Testis (tissue), 3 donors: ENCODE results near the gene CXXC5. TPM values are rescaled to one million over a fixed set of nuclear protein-coding genes. Genes with fewer than 3 reads are reported as not detected.

Source experiments
- DNase-seq: peaks from one replicate; pipeline ENCODE4 v3.0.0-alpha.2; 2019
- H3K27ac ChIP-seq, 2 donors: fragments of 200-600 bp; sonication (generic); one replicate each; pipeline ENCODE4 v1.5.1; 2019
- H3K27me3 ChIP-seq: fragments of 200-600 bp; sonication (generic); one replicate; pipeline ENCODE4 v1.5.1; 2019
- H3K36me3 ChIP-seq: fragments of 200-600 bp; sonication (generic); one replicate; pipeline ENCODE4 v1.5.1; 2017; ENCODE audit warnings: low read depth; ENCODE audit errors: missing control alignments
- H3K4me1 ChIP-seq: fragments of 200-600 bp; sonication (generic); one replicate; pipeline ENCODE4 v1.5.1; 2019
- H3K4me3 ChIP-seq, 2 donors: fragments of 200-600 bp; sonication (generic); one replicate each; pipeline ENCODE4 v1.5.1; 2017 to 2019
- H3K9me3 ChIP-seq: fragments of 200-600 bp; sonication (generic); one replicate; pipeline ENCODE4 v1.5.1; 2017
- POLR2A ChIP-seq: fragments of 450-650 bp; IDR thresholded peaks from one replicate; pipeline ENCODE4 v1.6.1; 2017; ENCODE audit warnings: antibody characterized with exemption, mild to moderate bottlenecking, moderate library complexity
- WGBS, 2 donors: methylation state at CpG; one replicate each; pipeline ENCODE4 v1.1.5; 2018; 5-methylcytosine and 5-hydroxymethylcytosine counted together
- intact Hi-C: fragments of 100-400 bp; cut with DNase I; formaldehyde crosslinking; loops from one replicate; pipeline ENCODE4 v1.15.1; 2023; ENCODE audit warnings: low total_unique reads
- polyA plus RNA-seq: library from polyadenylated mRNA; stranded (reverse); fragments of 350-450 nt; fragmentation: Illumina TruSeq; extraction: RNeasy Lipid Tissue Mini Kit (QIAGEN cat#74804); gene quantifications from one replicate; pipeline ENCODE4 v1.2.3, GENCODE V29; 2014; ENCODE audit warnings: low read depth, low replicate concordance; ENCODE audit not compliant: insufficient read depth
- small RNA-seq, 2 donors: library from RNA; depleted of rRNA; stranded (forward); fragments of <200 nt; gene quantifications; one replicate each; pipeline ENCODE3, GENCODE V24; 2016
- total RNA-seq, 2 donors: library from RNA; depleted of rRNA; stranded (reverse); fragments of >200 nt; gene quantifications; one replicate each; pipeline ENCODE4 v1.2.3, GENCODE V29; 2016
- TF ChIP-seq, protein P1 (sequence below), 3 experiments: fragments of 450-650 bp in 2 of 3; fragments of 200-600 bp in 1 of 3; sonication (generic) in 1 of 3; IDR thresholded peaks; one replicate each; pipeline ENCODE4 v1.5.1; 2016 to 2019; ENCODE audit warnings: antibody characterized with exemption in 3 of 3, mild to moderate bottlenecking in 2 of 3, moderate library complexity in 1 of 3

CXXC5 gene
- total and polyA plus RNA-seq, 3 donors from 2014 or later = 71.1 to 94.7 (median 78.3) TPM

DNA sequence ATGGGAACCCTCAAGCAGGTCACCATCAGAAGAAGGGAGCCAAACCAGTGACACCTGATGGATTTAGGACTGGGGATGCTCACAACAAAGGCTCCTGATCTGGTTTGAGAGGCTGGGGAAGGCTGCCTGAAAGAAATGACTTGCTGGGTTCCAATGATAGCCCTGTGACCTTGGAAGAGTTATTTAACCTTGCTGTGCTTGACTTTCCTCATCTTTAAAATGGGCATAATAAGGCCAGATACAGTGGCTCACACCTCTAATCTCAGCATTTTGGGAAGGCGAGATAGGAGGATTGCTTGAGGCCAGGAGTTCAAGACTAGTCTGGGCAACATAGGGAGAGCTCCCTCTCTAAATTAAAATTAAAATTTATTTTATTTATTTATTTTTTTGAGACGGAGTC lies 83.9 kb downstream of the CXXC5 start:
- no peak overlapping the region for H3K27ac ChIP-seq

GRCh38 chr5:139733010-139733688 lies 85.0 kb downstream of the CXXC5 start:
- Histone ChIP-seq H3K36me3 (no peaks in the 10 kb centered on the region), H3K4me1 (peaks cover 4% of the 10 kb centered on the region), H3K27ac (no peak overlapping the region), H3K4me3 (no peak overlapping the region), H3K9me3 (no peaks in the 10 kb centered on the region), H3K27me3 (no peaks in the 10 kb centered on the region)
- intact Hi-C loops = no loop called here
- no peak for DNase-seq
- WGBS, 2 donors = 94 to 95% methylated on average over 12 of the region's 12 CpGs
- TF ChIP-seq, protein P1, sequence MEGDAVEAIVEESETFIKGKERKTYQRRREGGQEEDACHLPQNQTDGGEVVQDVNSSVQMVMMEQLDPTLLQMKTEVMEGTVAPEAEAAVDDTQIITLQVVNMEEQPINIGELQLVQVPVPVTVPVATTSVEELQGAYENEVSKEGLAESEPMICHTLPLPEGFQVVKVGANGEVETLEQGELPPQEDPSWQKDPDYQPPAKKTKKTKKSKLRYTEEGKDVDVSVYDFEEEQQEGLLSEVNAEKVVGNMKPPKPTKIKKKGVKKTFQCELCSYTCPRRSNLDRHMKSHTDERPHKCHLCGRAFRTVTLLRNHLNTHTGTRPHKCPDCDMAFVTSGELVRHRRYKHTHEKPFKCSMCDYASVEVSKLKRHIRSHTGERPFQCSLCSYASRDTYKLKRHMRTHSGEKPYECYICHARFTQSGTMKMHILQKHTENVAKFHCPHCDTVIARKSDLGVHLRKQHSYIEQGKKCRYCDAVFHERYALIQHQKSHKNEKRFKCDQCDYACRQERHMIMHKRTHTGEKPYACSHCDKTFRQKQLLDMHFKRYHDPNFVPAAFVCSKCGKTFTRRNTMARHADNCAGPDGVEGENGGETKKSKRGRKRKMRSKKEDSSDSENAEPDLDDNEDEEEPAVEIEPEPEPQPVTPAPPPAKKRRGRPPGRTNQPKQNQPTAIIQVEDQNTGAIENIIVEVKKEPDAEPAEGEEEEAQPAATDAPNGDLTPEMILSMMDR (IDR thresholded peaks at IDR 0.05) = no peak
- TF ChIP-seq POLR2A = no peak

More for the DNA sequence above, 83.9 kb downstream of the CXXC5 start:
- peaks cover 4% of the 10 kb centered on the region for H3K4me1 ChIP-seq
- TF ChIP-seq, protein P1 (IDR thresholded peaks at IDR 0.05) = no peak
- no peak for TF ChIP-seq POLR2A
- no peaks in the 10 kb centered on the region for H3K36me3 ChIP-seq
- WGBS, 2 donors = 93 to 94% methylated on average over 2 of the region's 2 CpGs
- intact Hi-C loops = no loop called here
- no peaks in the 10 kb centered on the region for H3K27me3 ChIP-seq
- H3K9me3 ChIP-seq = no peaks in the 10 kb centered on the region
- no peak overlapping the region for H3K4me3 ChIP-seq
- no peak for DNase-seq

Small RNA genes within 50 kb of the gene (small RNA-seq; reads per million reads assigned to genes)
- gene RNU6-236P = 0 reads per million in 2 donors

Other genes with a start within 250 kb of the CXXC5 start
- gene SPATA24, start 244.3 kb upstream of the CXXC5 start, total RNA-seq = 10 to 100 TPM; 45.2 to 94.6 TPM
- gene SPATA24, start 244.3 kb upstream of the CXXC5 start, polyA plus RNA-seq = 185 TPM
- 10 to 100 TPM; 45.0 to 98.3 TPM for gene DNAJC18, start 208.8 kb upstream of the CXXC5 start, total RNA-seq
- 283 TPM for gene DNAJC18, start 208.8 kb upstream of the CXXC5 start, polyA plus RNA-seq
- gene ECSCR, start 185.6 kb upstream of the CXXC5 start, total RNA-seq = 1 to 10 TPM; 1.8 to 2.4 TPM
- gene ECSCR, start 185.6 kb upstream of the CXXC5 start, polyA plus RNA-seq = 13.9 TPM
- under 1 TPM in 1 of 2 donors, not detected in 1; 0.16 TPM for gene SMIM33, start 177.3 kb upstream of the CXXC5 start, total RNA-seq
- gene SMIM33, start 177.3 kb upstream of the CXXC5 start, polyA plus RNA-seq = not detected
- 10 to 100 TPM; 14.2 to 18.6 TPM for gene STING1, start 165.6 kb upstream of the CXXC5 start, total RNA-seq
- 22.4 TPM for gene STING1, start 165.6 kb upstream of the CXXC5 start, polyA plus RNA-seq
- gene UBE2D2, start 87.0 kb upstream of the CXXC5 start, total RNA-seq = 100 to 1,000 TPM; 102 to 116 TPM
- 386 TPM for gene UBE2D2, start 87.0 kb upstream of the CXXC5 start, polyA plus RNA-seq
- 1 to 10 TPM; 1.9 to 2.0 TPM for gene PSD2, start 147.5 kb downstream of the CXXC5 start, total RNA-seq
- gene PSD2, start 147.5 kb downstream of the CXXC5 start, polyA plus RNA-seq = 1.6 TPM